CD4-positive, alpha-beta T cell (primary cell): ENCODE data around the gene LEMD2. TPM values are rescaled to one million over a fixed set of nuclear protein-coding genes. Genes with fewer than 3 reads are reported as not detected.

Experiments
- ATAC-seq: fragments of 200-7000 bp; cut with Tn5 transposase; one replicate; pipeline ENCODE4 v1.10.0; 2022; ENCODE audit warnings: mild to moderate bottlenecking; ENCODE audit not compliant: poor library complexity
- CTCF ChIA-PET: fragments of 350-600 bp; sonication (Branson Sonifier 250); formaldehyde crosslinking; loops from one replicate; lab custom pipeline; 2021; ENCODE audit warnings: antibody characterized with exemption, inconsistent platforms; lab: Charles Lee
- POLR2A ChIA-PET: fragments of 350-600 bp; sonication (Branson Sonifier 250); formaldehyde crosslinking; loops from one replicate; lab custom pipeline; 2021; ENCODE audit warnings: antibody characterized with exemption, inconsistent platforms; lab: Charles Lee
- DNase-seq, 14 experiments: peaks; one replicate each; pipeline ENCODE4 v3.0.0-alpha.2; 2013 to 2020; ENCODE audit warnings: mixed read lengths in 2 of 14
- H3K27ac ChIP-seq, 2 donors: one replicate each; pipeline versions ENCODE4 v1.5.1 to v1.7.0; 2013; ENCODE audit warnings: low read length in 2 of 2, low read depth in 1 of 2, mild to moderate bottlenecking in 1 of 2
- H3K27me3 ChIP-seq, 2 experiments: 1 replicate in 1 of 2; 2 replicates in 1 of 2; pipeline versions ENCODE4 v1.6.1 to v1.7.0; 2013; ENCODE audit warnings: low read length in 2 of 2, control low read depth in 1 of 2, mild to moderate bottlenecking in 1 of 2, moderate library complexity in 1 of 2; ENCODE audit not compliant: insufficient read depth in 2 of 2, control insufficient read depth in 1 of 2
- H3K36me3 ChIP-seq: one replicate; pipeline ENCODE4 v1.6.1; 2013; ENCODE audit warnings: low read length, control low read depth; ENCODE audit not compliant: insufficient read depth
- H3K4me1 ChIP-seq: one replicate; pipeline ENCODE4 v1.6.1; 2013; ENCODE audit warnings: low read length, control low read depth; ENCODE audit not compliant: insufficient read depth
- H3K4me3 ChIP-seq: one replicate; pipeline ENCODE4 v1.5.1; 2013; ENCODE audit warnings: mild to moderate bottlenecking, low read length, moderate library complexity
- H3K9me3 ChIP-seq, 2 experiments: 1 replicate in 1 of 2; 2 replicates in 1 of 2; pipeline versions ENCODE4 v1.6.1 to v1.7.0; 2013; ENCODE audit warnings: low read length in 2 of 2, mild to moderate bottlenecking in 2 of 2, control low read depth in 1 of 2, moderate library complexity in 1 of 2; ENCODE audit not compliant: control insufficient read depth in 1 of 2, insufficient read depth in 1 of 2
- H3K27ac Mint-ChIP-seq: one replicate; pipeline ENCODE4 v1.8.0; 2020; ENCODE audit warnings: mixed read lengths
- H3K27me3 Mint-ChIP-seq: one replicate; pipeline ENCODE4 v1.8.0; 2021; ENCODE audit warnings: mixed read lengths
- H3K36me3 Mint-ChIP-seq: one replicate; pipeline ENCODE4 v1.8.0; 2021; ENCODE audit warnings: low read depth, mixed read lengths
- H3K4me1 Mint-ChIP-seq: one replicate; pipeline ENCODE4 v1.8.0; 2021; ENCODE audit warnings: low read depth, mixed read lengths
- H3K4me3 Mint-ChIP-seq: one replicate; pipeline ENCODE4 v1.8.0; 2020; ENCODE audit warnings: mild to moderate bottlenecking, mixed read lengths
- H3K9me3 Mint-ChIP-seq: one replicate; pipeline ENCODE4 v1.8.0; 2020; ENCODE audit warnings: mixed read lengths
- intact Hi-C, 2 experiments: fragments of 100-400 bp; cut with DNase I in 1 of 2; cut with micrococcal nuclease in 1 of 2; formaldehyde crosslinking; loops; one replicate each; pipeline versions ENCODE4 v1.15.1 to v1.9.0; 2023 to 2025; cut with DNase I, micrococcal nuclease
- total RNA-seq, 174 experiments: library from RNA in 2 of 174; stranded (reverse) in 2 of 174; gene quantifications; one replicate each; pipeline ENCODE4 v1.2.3 and lab custom pipeline; 2021 to 2026
- TF ChIP-seq, protein P1 (sequence below): fragments of 200-600 bp; IDR thresholded peaks from one replicate; pipeline ENCODE4 v1.8.0; 2022; ENCODE audit warnings: antibody characterized with exemption, mild to moderate bottlenecking

The LEMD2 gene
- total RNA-seq, 2 experiments from 2014 or later, result 122 to 124 TPM

DNA sequence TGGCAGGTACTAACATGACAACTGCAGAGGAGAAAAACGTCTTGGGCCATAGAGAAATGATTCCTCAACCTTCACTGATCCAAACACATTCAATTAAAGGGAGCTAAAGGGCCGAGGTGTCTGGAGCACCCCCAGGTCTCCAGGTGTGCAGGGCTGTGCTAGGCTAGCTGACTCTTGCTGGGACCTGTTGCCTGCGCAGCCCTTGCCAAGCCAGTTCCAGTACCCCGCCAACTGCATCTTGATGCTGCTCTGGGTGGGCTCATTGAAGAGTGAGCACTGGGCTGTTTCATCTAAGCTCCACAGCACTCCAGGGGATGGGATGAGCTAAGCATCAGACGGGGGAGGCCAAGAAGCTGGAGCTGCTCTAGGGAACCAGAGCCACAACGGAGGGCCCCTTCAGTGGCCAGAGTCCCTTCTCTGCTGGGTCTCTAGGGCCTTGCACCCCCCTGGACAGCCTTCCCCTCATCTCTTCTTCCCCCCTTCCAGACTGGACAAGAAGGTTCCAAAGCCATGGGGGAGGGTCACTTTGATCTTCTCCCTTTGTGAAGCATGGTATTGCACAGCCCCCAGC lies 15.9 kb downstream of the LEMD2 start:
- Mint-ChIP-seq H3K27me3 (no peaks in the 10 kb centered on the region), H3K36me3 (peaks cover 60% of the 10 kb centered on the region), H3K4me1 (peaks cover 17% of the 10 kb centered on the region), H3K9me3 (no peaks in the 10 kb centered on the region), H3K27ac (no peak overlapping the region), H3K4me3 (no peak overlapping the region)
- Histone ChIP-seq H3K4me1 (peaks cover 21% of the 10 kb centered on the region), H3K9me3 (no peaks in the 10 kb centered on the region), H3K27ac (no peak overlapping the region), H3K4me3 (no peak overlapping the region), H3K27me3 (peaks cover 0 to 3% of the 10 kb centered on the region in 2 experiments), H3K36me3 (peaks cover 59% of the 10 kb centered on the region)
- TF ChIP-seq, protein P1, sequence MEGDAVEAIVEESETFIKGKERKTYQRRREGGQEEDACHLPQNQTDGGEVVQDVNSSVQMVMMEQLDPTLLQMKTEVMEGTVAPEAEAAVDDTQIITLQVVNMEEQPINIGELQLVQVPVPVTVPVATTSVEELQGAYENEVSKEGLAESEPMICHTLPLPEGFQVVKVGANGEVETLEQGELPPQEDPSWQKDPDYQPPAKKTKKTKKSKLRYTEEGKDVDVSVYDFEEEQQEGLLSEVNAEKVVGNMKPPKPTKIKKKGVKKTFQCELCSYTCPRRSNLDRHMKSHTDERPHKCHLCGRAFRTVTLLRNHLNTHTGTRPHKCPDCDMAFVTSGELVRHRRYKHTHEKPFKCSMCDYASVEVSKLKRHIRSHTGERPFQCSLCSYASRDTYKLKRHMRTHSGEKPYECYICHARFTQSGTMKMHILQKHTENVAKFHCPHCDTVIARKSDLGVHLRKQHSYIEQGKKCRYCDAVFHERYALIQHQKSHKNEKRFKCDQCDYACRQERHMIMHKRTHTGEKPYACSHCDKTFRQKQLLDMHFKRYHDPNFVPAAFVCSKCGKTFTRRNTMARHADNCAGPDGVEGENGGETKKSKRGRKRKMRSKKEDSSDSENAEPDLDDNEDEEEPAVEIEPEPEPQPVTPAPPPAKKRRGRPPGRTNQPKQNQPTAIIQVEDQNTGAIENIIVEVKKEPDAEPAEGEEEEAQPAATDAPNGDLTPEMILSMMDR, result no peak
- ATAC-seq, result no peak
- no peak for DNase-seq
- CTCF ChIA-PET, result interaction anchor here (1.2 to 2.8 kb wide), 2 partner anchors 29 to 254 kb away, joined by 3 to 39 read pairs; no protein-coding TSS in a partner anchor
- intact Hi-C loops, result no loop called here
- POLR2A ChIA-PET, result no interaction called here

DNA sequence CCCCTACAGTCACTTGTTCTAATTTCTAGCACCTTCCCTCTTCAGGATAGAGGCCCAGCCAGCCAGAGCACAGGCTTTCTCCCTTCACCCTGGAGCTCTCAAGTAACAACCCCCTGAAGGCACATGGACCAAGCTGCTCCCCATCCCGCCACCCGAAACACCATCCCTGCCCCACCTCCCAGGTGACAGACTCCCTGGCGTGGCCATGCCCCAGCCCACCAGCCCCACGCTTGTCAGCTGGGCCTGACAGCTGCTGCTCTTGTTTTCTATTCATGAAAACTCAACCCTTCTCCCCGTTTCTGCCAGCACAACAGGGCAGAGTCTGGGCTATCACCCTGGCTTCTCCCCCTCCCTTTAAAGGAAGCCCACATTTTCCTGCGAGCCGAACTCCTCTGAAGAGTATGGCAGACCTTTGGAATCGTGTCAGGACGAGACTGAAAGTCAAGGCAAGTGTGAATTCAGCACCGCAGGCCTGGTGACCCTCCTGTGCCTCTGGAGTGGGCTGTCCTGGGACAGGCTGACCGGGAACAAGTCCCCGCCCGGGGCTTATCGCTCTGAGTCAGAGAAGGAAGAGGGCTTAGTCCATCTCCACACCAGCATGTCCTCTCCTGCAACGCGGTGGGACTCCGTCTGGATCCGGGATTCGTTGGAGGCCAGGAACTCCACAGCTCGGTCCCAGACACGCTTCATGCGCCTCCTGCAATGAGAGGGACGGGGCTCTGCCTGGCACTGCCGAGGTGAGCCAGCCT lies 16.7 kb downstream of the LEMD2 start:
- peaks cover 51% of the 10 kb centered on the region for H3K36me3 ChIP-seq
- H3K4me3 ChIP-seq, result no peak overlapping the region
- H3K27me3 ChIP-seq, result peaks cover 0 to 3% of the 10 kb centered on the region in 2 experiments
- POLR2A ChIA-PET, result interaction anchor here (1.2 to 2.8 kb wide), 3 partner anchors 8 to 255 kb away, joined by 3 to 10 read pairs (median 9); no protein-coding TSS in a partner anchor
- ATAC-seq (no peak), DNase-seq (peak in 1 of 14 experiments; percentile 34)
- CTCF ChIA-PET, result interaction anchor here (0.6 to 2.8 kb wide), 14 partner anchors 7 to 583 kb away, joined by 3 to 39 read pairs (median 4); partner anchors contain the start of genes ITPR3 and UQCC2
- H3K9me3 ChIP-seq, result peaks cover 0 to 2% of the 10 kb centered on the region in 2 experiments
- Mint-ChIP-seq H3K36me3 (peaks cover 53% of the 10 kb centered on the region), H3K27me3 (no peaks in the 10 kb centered on the region), H3K4me3 (no peak overlapping the region), H3K27ac (peak overlapping the region; percentile 20), H3K9me3 (no peaks in the 10 kb centered on the region), H3K4me1 (peaks cover 17% of the 10 kb centered on the region)
- H3K4me1 ChIP-seq, result peaks cover 21% of the 10 kb centered on the region
- TF ChIP-seq, protein P1, result no peak
- intact Hi-C loops, result no loop called here
- H3K27ac ChIP-seq, result no peak overlapping the region

DNA sequence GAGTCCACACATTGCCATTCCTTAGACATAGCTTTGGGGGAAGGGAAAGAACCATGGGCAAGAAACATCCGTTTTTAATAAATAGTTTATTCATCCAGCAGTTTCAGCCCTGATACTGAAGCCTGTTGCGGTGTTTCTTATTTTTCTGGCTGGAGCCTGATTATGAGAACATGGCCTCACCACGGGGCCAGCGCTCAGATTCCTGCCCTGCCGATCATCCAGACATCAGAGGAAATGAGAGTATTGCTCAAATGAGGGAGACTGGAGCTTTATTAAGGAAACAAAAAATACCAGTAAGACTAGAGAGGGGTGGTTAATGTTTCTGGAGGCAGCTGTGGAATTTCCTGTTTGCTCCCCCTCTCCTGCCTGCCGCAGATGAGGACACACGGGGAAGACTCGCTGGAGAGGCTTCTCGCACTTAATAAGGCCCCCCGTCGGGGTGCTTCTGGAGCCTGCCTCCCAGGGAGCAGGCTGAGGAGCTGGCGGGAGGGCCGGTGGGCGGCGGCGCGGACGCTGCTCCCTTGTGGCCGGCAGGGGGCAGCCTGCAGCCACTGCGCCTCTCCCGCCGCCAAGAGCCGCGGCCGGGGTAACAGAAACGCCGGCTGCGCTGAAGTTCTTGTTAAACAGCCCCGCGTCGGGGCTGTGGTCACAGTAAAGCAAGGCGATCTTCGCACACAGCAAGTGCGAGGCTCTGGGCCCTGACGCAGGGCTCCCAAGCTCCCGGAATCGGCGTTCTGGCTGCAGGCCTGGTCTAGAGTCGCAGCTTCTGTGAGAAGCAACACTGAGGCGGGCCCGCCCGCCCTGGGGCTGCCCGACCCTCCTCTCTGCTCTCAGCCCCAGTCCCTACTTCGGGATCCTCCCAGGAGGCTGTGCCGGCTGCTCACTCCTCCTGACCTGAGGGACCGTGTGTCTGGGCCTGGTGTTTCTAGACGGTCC lies 17.5 kb downstream of the LEMD2 start:
- H3K4me1 Mint-ChIP-seq, result peaks cover 17% of the 10 kb centered on the region
- TF ChIP-seq, protein P1, result peak; percentile 94
- Histone ChIP-seq H3K27me3 (peaks cover 0 to 3% of the 10 kb centered on the region in 2 experiments), H3K36me3 (peaks cover 43% of the 10 kb centered on the region), H3K27ac (no peak overlapping the region), H3K4me1 (peaks cover 21% of the 10 kb centered on the region), H3K4me3 (no peak overlapping the region), H3K9me3 (peaks cover 0 to 4% of the 10 kb centered on the region in 2 experiments)
- ATAC-seq (peak; percentile 80), DNase-seq (peak; percentile 36 to 85 (median 57))
- H3K4me3 Mint-ChIP-seq, result no peak overlapping the region
- peak overlapping the region; percentile 61 for H3K27ac Mint-ChIP-seq
- no peaks in the 10 kb centered on the region for H3K9me3 Mint-ChIP-seq
- CTCF ChIA-PET, result interaction anchor here (0.6 to 2.8 kb wide), 24 partner anchors 8 to 583 kb away, joined by 3 to 39 read pairs (median 3); partner anchors contain the start of genes GRM4, ITPR3 and UQCC2
- intact Hi-C loops, result loop anchor here (1.0 kb wide), 2 partner anchors 256 to 383 kb away; no protein-coding TSS in a partner anchor
- no peaks in the 10 kb centered on the region for H3K27me3 Mint-ChIP-seq
- POLR2A ChIA-PET, result interaction anchor here (0.6 to 2.8 kb wide), 5 partner anchors 9 to 256 kb away, joined by 3 to 10 read pairs (median 5); partner anchors contain the start of gene UQCC2
- H3K36me3 Mint-ChIP-seq, result peaks cover 44% of the 10 kb centered on the region
